DMS79 (cell line): ENCODE measurements around the gene WSCD2.

Experiments
- DNase-seq: peaks from one replicate; lab custom pipeline; 2025; lab: John Stamatoyannopoulos, UW

The WSCD2 gene

DNA sequence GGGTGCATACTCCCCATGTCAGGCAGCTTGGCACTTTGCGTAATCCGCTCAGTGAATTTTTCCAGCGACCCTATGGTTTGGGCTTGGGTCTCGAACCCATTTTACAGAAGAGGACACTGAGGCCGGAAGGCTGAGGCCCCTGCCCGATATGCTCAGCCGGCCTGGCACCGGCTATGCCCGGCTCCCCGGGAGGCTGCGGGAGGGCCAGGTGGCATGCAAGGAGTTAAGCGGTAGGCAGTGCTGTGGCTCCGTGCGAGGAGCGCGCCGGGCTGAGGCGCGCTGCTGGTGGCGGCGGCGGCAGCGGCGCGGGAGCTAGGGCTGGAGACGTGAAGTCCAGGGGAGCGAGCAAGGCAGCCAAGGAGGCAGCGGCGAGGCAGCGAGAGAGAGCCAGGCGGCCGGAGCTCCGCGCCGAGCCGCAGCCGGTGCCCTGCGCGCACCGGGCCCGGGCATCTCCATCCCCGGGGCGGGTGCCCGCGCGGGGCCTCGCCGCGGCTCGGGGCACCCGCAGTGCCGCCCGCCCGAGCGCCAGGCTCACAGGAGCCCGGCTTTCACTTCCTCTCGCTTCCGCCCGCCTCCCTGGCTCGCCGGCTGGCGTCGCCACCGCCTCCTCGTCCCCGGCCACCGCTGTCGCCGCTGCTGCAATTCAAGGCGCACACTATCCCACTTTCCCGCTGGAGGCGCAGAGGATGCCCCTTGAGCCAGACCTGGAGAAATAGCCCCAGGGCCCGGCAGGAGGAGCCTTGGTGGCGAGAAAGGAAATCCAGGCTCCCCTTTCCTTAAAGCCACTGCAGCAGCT is at the start of gene WSCD2:
TSS of gene WSCD2 (plus strand) at position 272 of the 796 bp plus-strand sequence. CDS start 66,545 bp downstream, outside the sequence.
- peak; percentile 26 for DNase-seq

DNA sequence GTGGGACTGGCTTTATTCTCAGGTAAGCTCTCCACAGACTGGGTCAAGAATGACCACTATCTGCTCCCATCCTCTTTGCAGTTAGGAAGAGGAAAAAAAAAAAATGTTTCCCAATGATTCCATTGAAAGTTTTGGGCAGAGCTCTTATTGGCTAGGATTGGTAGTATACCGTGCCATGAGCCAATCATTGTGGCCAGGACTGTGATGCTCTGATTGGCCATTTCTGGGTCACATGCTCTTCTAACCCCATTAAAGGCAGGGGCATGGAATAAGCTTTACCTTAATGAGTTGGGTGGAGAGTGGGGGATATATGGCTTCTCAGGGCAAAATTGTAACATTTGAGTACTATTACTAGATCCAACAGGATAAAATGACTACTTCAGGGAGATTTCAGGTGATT is 49.4 kb upstream of the WSCD2 start:
- DNase-seq, result no peak

DNA sequence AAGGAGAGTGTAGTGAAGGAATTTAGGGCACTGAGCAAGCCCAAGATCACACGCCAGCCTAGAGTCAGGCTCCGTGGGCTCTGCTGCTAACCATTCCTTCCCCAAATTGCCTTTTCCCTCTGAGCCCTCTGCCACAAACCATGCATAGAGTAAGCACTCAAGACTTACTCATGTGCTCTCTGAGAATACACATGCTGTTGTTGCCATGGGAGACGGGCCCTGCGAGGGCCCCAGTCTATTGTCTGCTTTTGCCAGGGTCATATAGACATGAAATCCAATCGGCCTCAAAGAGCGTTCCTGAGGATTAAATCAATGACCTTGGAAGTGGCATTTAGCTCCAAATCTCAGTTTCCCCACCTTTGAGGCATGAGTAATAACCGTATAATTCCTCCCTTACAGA is 48.7 kb upstream of the WSCD2 start:
- peak; percentile 11 for DNase-seq

DNA sequence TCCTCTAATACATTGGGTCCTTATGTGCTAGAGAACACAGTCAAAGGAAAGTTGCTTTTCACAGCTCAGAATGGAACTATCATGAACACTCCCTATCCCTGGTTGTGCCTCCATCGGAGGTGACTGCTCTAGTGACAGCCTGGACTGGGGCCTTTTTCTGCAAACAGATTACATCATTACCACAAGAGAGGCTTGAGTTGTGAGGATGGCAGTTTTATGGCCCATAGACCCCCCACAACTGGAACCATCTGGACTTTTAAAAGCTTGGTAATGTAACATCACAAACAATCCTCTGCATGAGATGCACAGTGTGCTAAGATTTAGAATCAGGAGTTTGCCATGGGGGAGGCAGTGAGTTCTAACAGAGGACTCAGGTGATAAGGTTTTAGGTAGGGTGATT is 46.6 kb upstream of the WSCD2 start:
- DNase-seq, result no peak

DNA sequence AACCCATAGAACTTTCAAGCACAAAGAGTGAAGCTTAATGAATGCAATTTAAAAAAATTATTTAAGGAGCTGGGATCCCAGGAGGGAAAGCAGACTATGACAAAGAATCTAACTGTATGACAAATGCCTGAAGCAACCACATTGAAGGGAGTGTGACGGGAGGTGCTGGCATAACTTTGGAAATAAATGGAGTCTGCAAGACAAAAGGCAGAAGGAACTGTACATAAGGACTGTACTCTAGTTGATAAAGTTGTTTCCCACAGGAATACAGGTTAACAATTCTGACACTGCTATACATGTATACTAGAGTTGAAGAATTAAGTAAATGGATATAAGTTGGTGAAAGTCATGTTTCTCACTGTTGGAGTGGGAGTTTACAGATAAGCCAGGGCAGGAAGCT is 41.2 kb upstream of the WSCD2 start:
- DNase-seq, result no peak

DNA sequence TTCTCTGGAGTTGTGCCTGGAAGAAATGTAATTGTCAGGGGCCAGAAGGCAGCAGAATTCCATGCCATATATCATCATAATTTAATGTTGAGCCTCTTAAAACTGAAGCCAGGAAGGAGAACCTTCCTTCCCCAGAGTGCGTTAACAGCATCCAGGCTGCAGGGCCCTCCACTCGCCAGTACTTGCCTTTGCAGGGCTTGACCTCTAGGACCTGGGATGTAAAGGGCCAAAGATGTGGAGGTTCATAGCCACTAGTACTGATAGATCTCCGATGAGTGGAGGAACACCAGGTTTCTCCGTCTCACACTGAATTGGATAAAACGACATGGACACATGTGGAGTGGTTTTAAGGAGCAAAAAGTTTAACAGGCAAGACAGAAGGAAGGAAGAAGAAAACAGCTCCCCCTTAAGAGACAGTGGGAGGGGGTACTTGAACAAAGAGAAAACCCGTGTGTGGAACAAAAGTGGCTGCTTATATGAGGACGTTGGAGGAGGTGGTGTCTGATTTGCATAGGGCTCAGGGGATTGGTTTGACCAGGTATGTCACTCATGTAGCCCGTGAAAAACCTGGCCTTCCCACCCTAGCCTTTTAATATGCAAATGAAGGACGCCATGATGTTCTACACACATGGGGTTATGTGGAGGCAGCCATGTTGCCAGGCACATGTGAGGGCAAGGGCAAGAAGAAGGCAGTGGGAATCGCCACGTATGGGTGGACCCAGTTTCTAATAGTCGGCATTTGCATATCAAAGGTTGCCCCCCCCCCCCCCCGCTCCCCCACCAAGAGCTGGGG is 38.8 kb upstream of the WSCD2 start:
- DNase-seq, result no peak

DNA sequence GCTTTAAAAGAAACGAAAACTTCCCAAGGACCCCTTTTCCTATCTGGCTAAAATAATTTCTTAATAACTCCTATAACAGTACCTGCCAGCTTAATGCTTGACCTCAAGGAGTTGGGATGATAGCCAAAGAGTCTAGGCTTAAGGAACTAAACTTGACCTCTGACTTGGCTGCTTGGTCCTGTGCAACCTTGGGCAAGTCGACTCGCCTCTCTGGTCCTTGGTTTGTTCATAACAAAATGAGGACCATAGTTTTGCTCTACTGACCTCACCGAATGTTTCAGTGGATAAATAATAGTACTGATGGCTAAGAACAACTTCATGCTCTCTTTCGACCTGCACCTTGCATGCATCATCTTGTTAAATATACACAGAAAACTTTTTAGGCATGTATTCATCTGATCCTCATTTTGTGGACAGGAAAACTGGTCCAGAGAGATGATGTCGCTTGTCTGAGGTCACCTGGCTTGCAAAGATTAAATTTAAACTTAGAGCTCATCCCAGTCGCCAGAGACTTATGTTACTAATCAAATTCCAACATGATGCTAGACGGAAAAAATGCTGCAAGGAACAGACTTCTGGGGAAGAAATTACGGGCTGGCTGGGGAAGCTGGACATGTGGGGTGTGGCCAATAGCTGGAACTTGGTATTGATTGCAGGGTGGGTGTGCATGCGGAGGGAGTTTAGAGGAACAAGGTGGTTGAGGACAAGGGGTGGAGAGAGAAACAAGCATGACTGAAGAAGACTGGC is 38.0 kb upstream of the WSCD2 start:
- DNase-seq, result no peak

DNA sequence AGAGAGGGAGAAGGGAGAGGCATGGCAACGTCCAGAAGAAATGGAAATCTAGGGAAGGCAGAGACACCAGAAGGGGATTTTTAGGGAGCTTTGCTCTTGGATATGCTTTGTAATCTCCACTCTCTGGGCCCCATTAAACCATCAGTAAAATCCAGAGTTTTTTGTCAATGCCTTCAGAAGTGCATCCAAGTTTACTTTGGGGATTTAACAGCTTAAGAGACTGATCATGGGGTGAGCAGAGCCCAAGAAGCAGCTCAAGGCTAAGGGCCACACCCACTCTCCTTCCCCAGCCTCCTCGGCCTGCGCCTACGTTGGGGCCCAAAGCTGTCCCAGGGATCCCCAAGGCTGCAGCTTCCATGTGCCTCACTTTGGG is 37.4 kb upstream of the WSCD2 start:
- DNase-seq, result no peak

DNA sequence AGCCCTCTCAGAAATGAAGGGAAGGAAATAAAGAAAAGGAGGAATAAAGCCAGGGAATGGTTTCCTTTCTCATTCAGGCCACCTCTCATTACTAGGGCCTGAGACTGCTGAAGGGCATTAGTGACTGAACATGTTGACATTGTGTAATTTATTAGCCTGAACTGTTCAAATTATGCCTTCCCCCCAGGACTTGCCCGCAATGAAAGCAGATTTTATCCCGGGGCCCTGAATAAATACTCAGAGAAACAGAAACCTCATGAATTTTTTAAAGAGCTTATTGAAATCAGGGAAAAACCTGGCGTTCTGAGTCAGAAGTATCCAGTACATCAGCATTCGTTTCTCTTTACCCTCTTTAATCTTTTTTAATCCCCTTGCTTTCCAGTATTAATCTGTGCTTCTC is 35.9 kb upstream of the WSCD2 start:
- DNase-seq, result no peak

DNA sequence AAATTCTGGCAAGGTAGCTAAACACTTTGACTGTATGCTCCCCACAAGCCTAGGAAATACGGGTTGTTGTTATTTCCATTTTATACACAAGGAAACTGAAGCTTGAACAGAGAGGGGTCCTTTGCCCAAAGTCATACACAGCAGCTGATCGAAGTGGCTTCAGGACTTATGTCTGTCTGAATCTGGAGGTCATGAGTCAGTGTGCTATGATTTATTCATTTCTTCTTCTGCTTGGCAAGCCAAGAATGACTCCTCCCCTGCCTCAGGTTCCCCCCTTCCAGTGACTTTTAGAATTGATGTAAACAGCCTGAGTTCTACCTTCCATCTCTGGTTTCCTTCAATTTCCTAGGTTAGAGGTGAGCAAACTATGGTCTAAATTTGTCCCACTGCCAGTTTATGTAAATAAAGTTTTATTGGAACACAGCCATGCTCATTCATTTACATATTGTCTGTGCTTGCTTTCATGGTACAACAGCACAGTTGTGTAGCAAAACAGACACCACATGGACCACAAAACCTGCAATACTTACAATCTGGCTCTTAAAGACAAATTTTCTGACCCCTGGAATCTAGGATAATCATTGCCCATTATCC is 34.9 kb upstream of the WSCD2 start:
- no peak for DNase-seq

DNA sequence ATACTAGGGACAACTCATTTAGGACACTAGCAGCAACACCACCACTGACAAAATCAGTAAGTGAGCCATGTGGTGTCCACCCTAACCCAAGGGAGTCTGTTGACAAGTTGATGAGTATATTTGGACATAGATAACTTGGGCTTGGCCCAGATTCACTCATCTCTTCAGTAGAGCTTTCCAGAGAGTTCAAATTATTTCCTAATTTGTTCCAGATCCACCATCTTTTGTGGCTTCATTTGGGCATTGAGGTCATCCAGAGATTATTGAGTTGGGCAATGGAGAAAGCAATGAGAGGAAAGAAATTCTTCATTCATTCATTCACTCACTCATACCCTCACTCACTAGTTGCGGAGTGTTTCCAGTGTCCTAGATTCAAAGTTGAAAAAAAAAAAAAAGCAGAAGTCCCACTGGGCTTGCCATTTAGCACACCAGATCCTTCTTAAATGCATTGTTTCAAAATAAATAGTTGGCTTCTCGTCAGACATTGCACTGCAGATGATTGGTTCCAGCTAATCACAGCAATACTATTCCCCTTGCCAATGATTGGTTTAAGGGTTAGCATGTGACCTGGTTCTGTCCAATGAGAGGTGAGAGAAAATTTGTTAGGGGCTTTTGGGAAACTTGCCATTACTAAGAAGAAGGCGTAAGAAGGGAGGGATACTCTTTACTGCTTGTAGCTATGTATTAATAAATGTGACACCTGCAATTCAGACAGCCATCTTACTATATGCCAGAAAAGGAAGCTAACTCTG is 31.8 kb upstream of the WSCD2 start:
- DNase-seq, result no peak

DNA sequence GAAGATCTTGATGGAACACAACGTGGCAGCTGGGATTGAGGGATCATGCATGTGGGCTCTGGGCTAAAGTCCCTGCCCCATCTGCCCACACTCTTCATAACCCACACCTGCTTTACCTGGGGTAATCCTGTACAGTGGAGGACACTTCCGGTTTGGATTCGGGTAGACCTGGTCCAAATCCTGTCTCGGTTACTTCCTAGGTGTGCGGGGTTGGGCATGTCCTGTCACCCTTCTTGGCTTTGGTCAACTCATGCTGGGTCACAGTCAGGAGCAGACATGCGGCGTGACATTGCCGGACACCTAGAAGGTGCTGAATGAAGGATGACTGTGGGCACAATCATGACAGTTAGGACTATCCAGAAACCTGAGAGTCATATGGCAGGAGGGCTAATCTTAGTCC is 30.7 kb upstream of the WSCD2 start:
- no peak for DNase-seq

DNA sequence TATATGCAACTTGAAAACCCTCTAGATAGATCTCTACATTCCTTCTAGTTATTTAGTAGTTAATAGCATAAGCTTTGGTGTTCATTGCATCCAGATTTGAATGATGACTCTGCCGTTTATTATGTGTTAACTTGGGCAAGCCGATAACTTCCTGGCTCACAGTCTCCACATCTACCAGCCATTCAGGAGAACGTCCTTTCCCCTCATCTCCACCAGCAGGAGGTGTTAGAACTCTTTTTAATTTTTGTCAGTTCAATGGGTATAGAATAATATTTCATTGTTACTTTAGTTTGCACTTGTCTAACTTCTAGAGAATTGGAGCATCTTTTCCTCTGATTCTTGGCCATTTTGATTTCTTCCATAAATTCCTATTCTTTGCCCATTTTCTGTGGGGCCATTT is 30.0 kb upstream of the WSCD2 start:
- no peak for DNase-seq

DNA sequence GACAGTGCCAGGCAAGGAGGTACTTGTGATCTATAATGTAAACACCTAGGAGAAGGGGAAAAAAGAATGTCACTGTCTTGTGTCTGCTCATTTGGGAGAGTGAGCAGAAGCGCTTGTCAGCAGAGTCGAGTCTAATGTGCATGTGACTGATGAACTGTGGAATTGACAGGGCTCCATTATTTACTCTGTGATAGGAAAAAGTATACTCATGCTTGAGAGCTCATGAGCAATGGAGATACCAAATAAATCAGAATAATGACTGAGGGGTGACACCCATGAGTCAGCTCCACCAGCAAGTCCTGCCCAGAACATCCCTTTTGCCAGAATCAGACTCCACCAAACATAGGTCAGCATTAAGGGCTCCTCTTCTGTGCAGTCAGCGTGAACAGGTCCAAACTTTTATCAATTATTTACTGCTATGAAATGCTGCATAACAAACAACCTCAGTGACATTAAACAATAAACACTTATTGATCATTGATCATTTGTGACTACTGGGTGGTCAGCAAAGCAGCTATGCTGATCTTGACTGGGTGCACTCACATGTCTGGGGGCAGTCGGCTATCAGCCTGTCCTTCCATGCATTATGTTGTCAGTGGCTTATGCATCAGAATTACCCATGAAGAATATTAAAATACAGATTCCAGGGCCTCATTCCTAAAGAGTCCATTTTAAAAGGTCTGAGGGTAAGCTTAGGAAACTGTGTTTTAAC is 29.2 kb upstream of the WSCD2 start:
- DNase-seq, result no peak

DNA sequence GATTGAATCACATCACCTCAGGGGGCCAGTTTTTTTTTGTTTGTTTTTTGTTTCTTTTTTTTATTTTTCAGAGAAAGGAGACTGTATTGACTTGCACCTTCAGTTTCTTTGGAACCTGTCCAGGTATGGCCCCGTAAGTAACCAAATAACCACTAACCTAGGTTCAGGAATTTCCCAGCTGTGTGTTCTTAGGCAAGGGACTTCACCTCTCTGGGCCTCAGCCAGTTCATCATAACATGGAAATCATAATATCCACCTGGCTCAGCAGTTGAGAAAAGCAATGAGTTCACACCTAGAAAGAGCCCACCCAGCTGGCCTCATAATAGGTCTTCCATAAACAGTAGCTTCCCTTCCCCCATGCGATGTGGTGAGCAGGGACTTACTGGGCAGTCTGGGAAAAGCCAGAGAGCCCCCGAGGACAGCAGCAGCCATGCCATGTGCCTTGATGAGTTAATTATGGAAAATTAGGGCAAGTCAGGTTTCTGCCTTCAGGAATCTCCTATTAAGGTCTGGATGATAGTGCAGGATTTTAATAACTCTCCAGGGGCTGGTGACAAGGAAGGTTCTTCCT is 27.4 kb upstream of the WSCD2 start:
- DNase-seq, result no peak

DNA sequence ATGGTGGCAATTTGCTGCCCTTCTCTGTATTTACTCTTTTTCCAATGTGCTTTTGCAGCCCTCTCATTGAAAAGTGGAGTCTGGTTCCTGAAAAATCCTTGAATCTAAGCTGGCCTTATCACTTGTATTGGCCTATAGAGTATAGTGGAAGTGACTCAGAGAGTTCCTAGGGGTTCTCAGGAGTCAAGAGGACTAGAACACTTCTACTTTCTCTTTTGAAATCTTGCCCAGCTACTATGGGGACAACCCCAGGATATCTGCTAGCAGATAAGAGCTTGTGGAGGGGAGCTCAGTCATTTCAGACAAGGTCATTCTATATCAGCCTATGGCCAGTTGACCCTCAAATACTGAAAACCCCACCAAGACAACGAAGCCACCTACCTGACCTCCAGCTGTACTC is 26.7 kb upstream of the WSCD2 start:
- DNase-seq, result no peak

DNA sequence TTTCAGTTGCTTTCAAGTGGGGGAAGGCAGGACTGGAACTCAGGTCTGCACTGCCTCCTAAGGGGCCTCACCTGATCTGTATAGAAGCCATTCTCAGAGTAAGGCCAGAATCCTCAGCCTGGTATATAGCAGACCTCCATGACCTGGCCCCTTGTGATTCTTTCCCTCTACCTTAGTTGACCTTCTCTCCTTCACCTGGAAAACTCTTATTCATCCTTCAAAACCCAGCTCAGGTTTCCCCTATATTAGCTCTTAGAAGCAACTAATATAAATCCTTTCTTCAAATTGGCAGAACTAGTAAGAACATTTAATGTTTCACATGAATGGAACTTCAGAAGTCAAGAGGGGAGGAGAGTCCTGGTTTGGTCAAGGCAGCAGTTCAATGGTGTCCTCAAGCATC is 26.0 kb upstream of the WSCD2 start:
- DNase-seq, result no peak

DNA sequence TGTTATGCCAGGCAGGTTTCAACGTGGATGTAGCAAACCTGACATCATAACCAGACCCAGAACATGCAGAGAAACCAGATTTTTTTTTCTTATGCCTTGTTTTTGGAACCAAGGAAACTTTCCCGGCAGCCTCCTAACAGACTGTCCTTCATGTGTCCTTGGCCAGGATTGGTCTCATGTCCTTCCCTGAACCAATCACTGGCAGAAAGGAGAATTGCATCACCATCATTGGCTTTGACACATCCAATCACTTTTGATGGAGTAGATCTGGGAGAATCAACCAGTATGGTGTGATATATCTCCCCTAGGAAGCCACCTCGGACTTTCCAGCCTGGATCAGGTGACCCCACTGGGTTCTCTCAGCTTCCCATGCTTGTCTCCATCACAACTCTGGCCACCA is 25.6 kb upstream of the WSCD2 start:
- no peak for DNase-seq

DNA sequence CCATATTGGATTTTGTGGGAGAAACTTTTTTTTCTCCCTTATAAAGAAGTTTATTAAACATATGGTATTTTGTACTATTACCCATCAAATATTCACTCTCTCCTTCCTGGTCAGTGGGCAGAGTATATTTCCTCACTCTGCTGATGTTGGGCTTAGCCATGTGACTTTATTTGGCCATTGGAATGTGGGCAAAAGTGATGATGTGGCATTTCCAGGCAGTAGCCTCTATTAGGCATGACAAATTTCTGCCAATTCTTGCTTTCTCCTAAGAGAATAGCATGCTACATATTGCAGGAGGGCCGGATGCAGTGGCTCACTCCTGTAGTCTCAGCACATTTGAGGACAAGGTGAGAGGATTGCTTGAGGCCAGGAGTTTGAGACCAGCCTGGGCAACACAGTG is 24.4 kb upstream of the WSCD2 start:
- DNase-seq, result no peak

DNA sequence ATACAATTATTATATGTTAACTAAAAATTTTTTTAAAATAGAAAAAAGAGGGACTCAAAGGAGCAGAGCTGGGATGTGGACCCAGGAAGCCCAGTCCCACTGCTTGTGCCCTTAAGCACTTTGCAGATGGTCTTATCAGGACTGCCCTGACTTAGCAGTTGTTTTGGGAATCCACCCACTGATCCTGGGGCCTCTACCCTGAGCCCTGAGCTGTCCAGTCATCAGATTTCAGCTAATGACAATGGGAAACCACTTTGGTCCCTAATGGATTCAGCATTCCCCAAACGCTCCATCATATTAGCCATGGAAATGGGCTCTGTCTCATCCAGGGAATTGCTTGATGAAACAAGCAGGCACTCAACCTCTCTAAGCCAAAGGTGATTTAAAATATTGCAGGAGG is 22.5 kb upstream of the WSCD2 start:
- no peak for DNase-seq

DNA sequence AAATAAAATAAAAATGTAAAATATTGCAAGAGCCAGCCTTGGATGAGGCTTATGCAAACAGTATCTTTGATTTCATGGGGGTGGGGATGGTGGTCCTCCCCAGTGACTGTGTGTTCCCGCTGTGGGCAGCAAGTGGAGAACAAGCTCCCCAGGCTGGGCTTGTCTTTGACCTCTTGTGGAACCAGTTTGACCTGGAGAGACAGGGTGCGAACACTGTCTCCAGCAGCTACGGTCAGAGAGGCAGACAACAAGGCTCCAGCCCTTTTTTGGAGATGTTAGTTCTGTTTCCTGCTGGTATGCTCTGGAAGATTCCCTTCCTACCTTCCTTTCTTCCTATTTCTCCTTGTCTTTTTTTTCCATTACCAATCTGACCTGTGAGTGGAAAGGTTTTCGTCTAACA is 21.8 kb upstream of the WSCD2 start:
- DNase-seq, result no peak
